Measurements from ENCODE around the gene ATP2B2. TPM values are rescaled to one million over a fixed set of nuclear protein-coding genes. Genes with fewer than 3 reads are reported as not detected.

ATP2B2 gene
- total RNA-seq, 2 experiments from 2014 or later, result not detected

- ChIA-PET CTCF (no interaction called here), POLR2A (no interaction called here)
Observed at GRCh38 chr3:10411598-10412332, 93.6 kb downstream of the ATP2B2 start.

- CTCF ChIA-PET, result no interaction called here
- POLR2A ChIA-PET, result no interaction called here
Observed at GRCh38 chr3:10410383-10411002, 94.9 kb downstream of the ATP2B2 start.

- POLR2A ChIA-PET, result no interaction called here
- CTCF ChIA-PET, result interaction anchor here (1.3 to 2.0 kb wide), 2 partner anchors 9 to 330 kb away, joined by 3 to 4 read pairs; no protein-coding TSS in a partner anchor
Observed at GRCh38 chr3:10408680-10409079, 96.7 kb downstream of the ATP2B2 start.

GRCh38 chr3:10407361-10407760 is 98.0 kb downstream of the ATP2B2 start:
- CTCF ChIA-PET, result no interaction called here

GRCh38 chr3:10406414-10406813 is 99.0 kb downstream of the ATP2B2 start:
- ChIA-PET POLR2A (no interaction called here), CTCF (no interaction called here)

More at GRCh38 chr3:10407361-10407760, 98.0 kb downstream of the ATP2B2 start:
- POLR2A ChIA-PET, result no interaction called here

- ChIA-PET POLR2A (no interaction called here), CTCF (no interaction called here)
Observed at GRCh38 chr3:10405816-10406215, 99.6 kb downstream of the ATP2B2 start.

- POLR2A ChIA-PET, result no interaction called here
- CTCF ChIA-PET, result interaction anchor here (0.6 kb wide), 1 partner anchor 291 kb away, joined by 4 read pairs; no protein-coding TSS in a partner anchor
Observed at GRCh38 chr3:10404876-10405275, 100.5 kb downstream of the ATP2B2 start.

- ChIA-PET POLR2A (no interaction called here), CTCF (interaction anchor here (0.6 kb wide), 1 partner anchor 291 kb away, joined by 4 read pairs; no protein-coding TSS in a partner anchor)
Observed at GRCh38 chr3:10404377-10404776, 101.0 kb downstream of the ATP2B2 start.

- ChIA-PET CTCF (no interaction called here), POLR2A (no interaction called here)
Observed at GRCh38 chr3:10401990-10402761, 103.2 kb downstream of the ATP2B2 start.

GRCh38 chr3:10400749-10401495 is 104.5 kb downstream of the ATP2B2 start:
- CTCF ChIA-PET, result no interaction called here
- POLR2A ChIA-PET, result no interaction called here

- ChIA-PET CTCF (no interaction called here), POLR2A (no interaction called here)
Observed at GRCh38 chr3:10400050-10400748, 105.2 kb downstream of the ATP2B2 start.

- POLR2A ChIA-PET, result no interaction called here
- CTCF ChIA-PET, result no interaction called here
Observed at GRCh38 chr3:10399634-10400033, 105.8 kb downstream of the ATP2B2 start.

GRCh38 chr3:10398341-10398740 is 107.0 kb downstream of the ATP2B2 start:
- POLR2A ChIA-PET, result no interaction called here
- CTCF ChIA-PET, result no interaction called here

- POLR2A ChIA-PET, result no interaction called here
- CTCF ChIA-PET, result no interaction called here
Observed at GRCh38 chr3:10397879-10398278, 107.5 kb downstream of the ATP2B2 start.

GRCh38 chr3:10396931-10397330 is 108.5 kb downstream of the ATP2B2 start:
- CTCF ChIA-PET, result no interaction called here
- POLR2A ChIA-PET, result no interaction called here

GRCh38 chr3:10396083-10396482 is 109.3 kb downstream of the ATP2B2 start:
- ChIA-PET POLR2A (no interaction called here), CTCF (no interaction called here)

- ChIA-PET POLR2A (no interaction called here), CTCF (no interaction called here)
Observed at GRCh38 chr3:10395671-10396070, 109.7 kb downstream of the ATP2B2 start.

GRCh38 chr3:10395196-10395595 is 110.2 kb downstream of the ATP2B2 start:
- POLR2A ChIA-PET, result no interaction called here
- CTCF ChIA-PET, result no interaction called here

- POLR2A ChIA-PET, result no interaction called here
- CTCF ChIA-PET, result no interaction called here
Observed at GRCh38 chr3:10394491-10395025, 110.8 kb downstream of the ATP2B2 start.

- ChIA-PET CTCF (no interaction called here), POLR2A (no interaction called here)
Observed at GRCh38 chr3:10393514-10393913, 111.9 kb downstream of the ATP2B2 start.
